ENCODE measurements around the gene PDZD4.

Gene PDZD4

DNA sequence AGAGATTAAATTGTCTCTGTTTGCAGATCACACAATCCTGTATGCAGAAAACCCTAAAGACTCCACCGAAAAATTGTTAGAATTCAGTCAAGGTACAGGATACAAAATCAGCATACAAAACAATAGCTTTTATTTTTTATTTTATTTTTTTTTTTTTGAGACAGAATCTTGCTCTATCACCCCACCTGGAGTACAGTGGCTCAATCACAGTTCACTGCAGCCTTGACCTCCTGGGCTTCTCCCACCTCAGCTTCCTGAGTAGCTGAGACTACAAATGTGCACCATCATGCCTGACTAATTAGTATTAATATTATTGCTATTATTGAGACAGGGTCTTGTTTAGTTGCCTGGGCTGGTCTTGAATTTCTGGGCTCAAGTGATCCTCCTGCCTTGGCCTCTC is 75.2 kb downstream of the PDZD4 start:
- DNase-seq (ENCODE audit: low spot score): no peak

All from Ammon's horn (tissue), 1 donor.